PC-3 (cell line): ENCODE data around the gene EPM2A.

ENCODE experiments used
- CTCF ChIP-seq: fragments of 300-600 bp; sonication (generic); conservative IDR thresholded peaks from 2 replicates; pipeline ENCODE4 v1.5.1; 2017; ENCODE audit warnings: antibody characterized with exemption, low read depth, mild to moderate bottlenecking, low read length
- EZH2 ChIP-seq: fragments of 300-600 bp; sonication (generic); IDR thresholded peaks from one replicate; pipeline ENCODE4 v1.6.1; 2017; ENCODE audit warnings: antibody characterized with exemption, mild to moderate bottlenecking, low read length; ENCODE audit not compliant: unreplicated experiment
- EZH2phosphoT487 ChIP-seq: fragments of 300-600 bp; sonication (generic); IDR thresholded peaks from 2 replicates; pipeline ENCODE4 v1.6.1; 2018; ENCODE audit warnings: mild to moderate bottlenecking, antibody characterized with exemption, low read length, borderline replicate concordance

- TF ChIP-seq EZH2: no peak
- no peak for TF ChIP-seq EZH2phosphoT487
- TF ChIP-seq CTCF: no peak
Measured at GRCh38 chr6:145600299-145600698, 135.0 kb downstream of the EPM2A start.
